GM21717 (cell line): Measurements from ENCODE around the gene TMEM38A.
"Not testable (repeated sequence)": the region's sequence is repeated elsewhere in the genome, so short reads cannot be mapped to it uniquely, and the experiment has no call there.

Experiments used
- ATAC-seq: cut with Tn5 transposase; IDR thresholded peaks from one replicate; pipeline ENCODE4 v1.9.1; 2021; ENCODE audit warnings: mild to moderate bottlenecking, moderate library complexity; ENCODE audit not compliant: unreplicated experiment

TMEM38A gene

DNA sequence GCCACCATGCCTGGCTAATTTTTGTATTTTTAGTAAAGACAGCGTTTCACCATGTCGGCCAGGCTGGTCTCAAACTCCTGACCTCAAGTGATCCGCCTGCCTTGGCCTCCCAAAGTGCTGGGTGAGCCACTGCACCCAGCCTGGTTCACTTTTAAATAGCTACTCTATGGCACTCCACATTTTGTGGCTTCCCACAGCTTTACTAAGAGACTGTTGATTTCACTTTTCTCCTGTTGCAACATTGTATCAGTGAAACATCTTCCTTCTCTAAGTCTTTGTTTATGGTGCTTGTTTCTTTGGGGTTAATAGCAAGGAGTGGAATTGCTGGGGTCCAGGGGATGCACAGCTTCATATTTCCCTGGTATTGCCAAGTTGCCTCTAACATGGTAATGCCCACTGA lies 12.3 kb downstream of the TMEM38A start:
- no peak for ATAC-seq

- not testable (repeated sequence) for ATAC-seq
Observed at GRCh38 chr19:16673839-16674238, 12.9 kb downstream of the TMEM38A start.

DNA sequence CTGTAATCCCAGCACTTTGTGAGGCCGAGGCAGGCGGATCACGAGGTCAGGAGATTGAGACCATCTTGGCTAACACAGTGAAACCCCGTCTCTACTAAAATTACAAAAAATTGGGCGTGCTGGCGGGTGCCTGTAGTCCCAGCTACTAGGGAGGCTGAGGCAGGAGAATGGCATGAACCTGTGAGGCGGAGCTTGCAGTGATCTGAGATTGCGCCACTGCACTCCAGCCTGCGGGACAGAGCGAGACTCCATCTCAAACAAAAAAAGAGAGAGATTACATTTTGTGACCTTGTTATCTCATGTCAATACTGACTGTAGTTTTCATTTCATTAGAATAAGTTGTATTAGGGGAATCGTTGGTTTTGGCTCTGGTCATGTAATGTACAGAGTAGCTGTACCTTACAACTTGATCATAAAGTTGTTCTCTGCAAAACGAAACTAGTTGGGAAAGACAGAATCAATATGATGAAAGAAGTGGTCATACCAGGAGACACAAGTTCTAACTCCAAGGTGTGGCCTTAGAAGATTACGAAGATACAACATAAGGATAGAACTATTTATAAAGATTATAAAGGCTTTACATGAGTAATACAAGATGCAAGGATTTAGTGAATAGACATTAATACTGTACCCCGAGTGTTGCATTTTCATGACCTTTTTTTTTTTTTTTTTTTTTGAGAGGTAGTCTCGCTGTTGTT lies 15.3 kb downstream of the TMEM38A start:
- ATAC-seq, result no peak

GRCh38 chr19:16677055-16677454 lies 16.1 kb downstream of the TMEM38A start:
- ATAC-seq, result no peak

- no peak for ATAC-seq
Observed at GRCh38 chr19:16678498-16678897, 17.6 kb downstream of the TMEM38A start.

DNA sequence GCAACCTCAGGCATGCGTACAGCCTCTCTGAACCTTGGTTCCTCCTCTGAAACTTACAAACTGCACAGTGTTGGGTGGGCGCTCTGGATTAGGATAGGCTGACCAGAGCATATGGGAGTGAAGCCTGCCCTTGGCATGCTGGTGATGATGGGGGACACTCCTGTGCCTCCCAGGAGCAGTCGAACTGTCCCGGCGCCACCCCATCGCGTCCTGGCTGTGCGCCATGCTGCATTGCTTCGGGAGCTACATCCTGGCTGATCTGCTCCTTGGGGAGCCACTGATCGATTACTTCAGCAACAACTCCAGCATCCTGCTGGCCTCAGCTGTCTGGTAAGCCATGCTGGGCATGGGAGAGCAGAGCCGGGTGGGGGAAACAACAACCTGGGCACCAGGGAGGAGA lies 18.9 kb downstream of the TMEM38A start:
- ATAC-seq, result no peak

GRCh38 chr19:16682539-16682938 lies 21.6 kb downstream of the TMEM38A start:
- ATAC-seq, result no peak

DNA sequence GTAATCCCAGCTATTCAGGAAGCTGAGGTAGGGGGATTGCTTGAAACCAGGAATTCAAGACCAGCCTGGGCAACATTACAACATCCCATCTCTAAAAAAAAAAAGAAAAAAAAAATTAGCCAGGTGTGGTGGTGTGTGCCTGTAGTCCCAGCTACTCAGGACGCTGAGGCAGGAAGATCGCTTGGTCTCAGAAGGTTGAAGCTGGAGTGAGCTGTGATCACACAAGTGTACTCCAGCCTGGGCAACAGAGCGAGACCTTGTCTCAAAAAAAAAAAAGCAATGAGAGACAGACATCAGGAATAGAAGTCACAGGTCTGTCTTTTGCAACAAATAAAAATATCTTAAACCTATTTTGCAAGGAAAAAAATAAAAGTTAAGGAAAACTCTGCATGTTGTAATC lies 23.3 kb downstream of the TMEM38A start:
- no peak for ATAC-seq

- ATAC-seq, result no peak
Observed at GRCh38 chr19:16688084-16688483, 27.1 kb downstream of the TMEM38A start.

- no peak for ATAC-seq
Observed at GRCh38 chr19:16698914-16699313, 38.0 kb downstream of the TMEM38A start.

- ATAC-seq, result no peak
Observed at GRCh38 chr19:16702123-16702522, 41.2 kb downstream of the TMEM38A start.

DNA sequence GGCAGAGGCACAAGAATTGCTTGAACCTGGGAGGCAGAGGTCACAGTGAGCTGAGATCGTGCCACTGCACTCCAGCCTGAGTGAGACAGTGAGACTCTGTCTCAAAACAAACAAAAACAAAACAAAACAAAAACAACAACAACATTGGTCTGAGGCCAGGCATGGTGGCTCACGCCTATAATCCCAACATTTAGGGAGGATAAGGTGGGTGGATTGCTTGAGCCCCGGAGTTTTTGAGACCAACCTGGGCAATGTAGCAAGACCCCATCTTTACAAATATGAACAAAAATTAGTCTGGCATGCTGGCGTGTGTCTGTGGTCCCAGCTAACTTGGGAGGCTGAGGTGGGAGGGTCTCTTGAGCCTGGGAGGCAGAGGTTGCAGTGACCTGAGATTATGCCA lies 42.7 kb downstream of the TMEM38A start:
- no peak for ATAC-seq

DNA sequence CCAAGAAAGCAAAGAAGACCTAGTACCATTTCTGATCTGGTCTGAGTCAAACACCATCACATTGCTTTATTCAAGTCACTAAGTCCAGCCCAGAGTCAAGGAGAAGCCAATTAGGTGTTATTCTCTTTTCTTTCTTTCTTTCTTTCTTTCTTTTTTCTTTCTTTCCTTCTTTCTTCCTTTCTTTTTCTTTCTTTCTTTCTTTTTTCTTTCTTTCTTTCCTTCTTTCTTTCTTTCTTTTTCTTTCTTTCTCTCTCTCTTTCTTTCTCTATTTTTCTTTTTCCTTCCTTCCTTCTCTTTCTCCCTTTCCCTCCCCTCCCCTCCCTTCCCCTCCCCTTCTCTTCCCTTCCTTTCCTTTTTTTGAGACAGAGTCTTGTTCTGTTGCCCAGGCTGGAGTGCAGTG lies 49.9 kb downstream of the TMEM38A start:
- ATAC-seq, result not testable (repeated sequence)

GRCh38 chr19:16712295-16712694 lies 51.4 kb downstream of the TMEM38A start:
- not testable (repeated sequence) for ATAC-seq

- no peak for ATAC-seq
Observed at GRCh38 chr19:16714702-16715287, 53.9 kb downstream of the TMEM38A start.

DNA sequence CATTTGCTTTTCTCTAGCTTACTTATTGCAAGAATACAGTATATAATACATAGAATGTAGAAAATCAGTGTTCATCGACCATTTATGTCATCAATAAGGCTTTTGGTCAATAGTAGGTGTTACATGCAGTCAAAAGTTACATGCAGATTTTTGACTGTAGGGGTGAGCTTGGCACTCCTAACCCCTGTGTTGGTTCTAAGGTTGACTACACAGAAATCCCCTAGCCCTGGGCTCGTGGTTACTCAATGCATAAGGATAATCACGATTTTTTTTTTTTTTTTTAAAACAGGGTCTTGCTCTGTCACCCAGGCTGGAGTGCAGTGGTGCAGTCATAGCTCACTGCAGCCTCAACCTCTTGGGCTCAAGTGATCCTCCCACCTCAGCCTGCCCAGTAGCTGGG lies 54.7 kb downstream of the TMEM38A start:
- ATAC-seq, result no peak

DNA sequence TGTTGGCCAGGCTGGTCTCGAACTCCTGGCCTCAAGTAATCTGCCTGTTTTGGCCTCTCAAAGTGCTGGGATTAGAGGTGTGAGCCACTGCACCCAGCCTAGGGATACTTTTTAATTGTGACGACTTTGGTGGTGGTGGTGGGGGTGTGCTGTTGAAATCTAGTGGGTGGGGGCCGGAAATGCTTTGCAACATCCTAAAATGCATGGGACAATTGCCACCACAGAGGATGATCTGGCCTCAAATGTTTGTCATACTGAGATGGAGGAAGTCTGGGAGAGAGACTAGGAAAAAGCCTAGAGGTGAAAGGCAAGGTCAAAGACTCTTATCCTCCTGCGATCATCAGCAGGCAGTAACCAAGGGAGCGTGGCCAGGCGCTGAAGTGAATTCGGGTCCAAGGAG lies 60.1 kb downstream of the TMEM38A start:
- no peak for ATAC-seq

- no peak for ATAC-seq
Observed at GRCh38 chr19:16722591-16722990, 61.7 kb downstream of the TMEM38A start.

GRCh38 chr19:16726916-16727315 lies 66.0 kb downstream of the TMEM38A start:
- no peak for ATAC-seq

GRCh38 chr19:16735650-16736266 lies 74.8 kb downstream of the TMEM38A start:
- ATAC-seq, result not testable (repeated sequence)

GRCh38 chr19:16736709-16737108 lies 75.8 kb downstream of the TMEM38A start:
- ATAC-seq, result no peak

- no peak for ATAC-seq
Observed at GRCh38 chr19:16737911-16738310, 77.0 kb downstream of the TMEM38A start.
